Right renal cortex interstitium (tissue), 3 donors: Measurements from ENCODE around the gene GRIPAP1. TPM values are rescaled to one million over a fixed set of nuclear protein-coding genes. Genes with fewer than 3 reads are reported as not detected.

Experiments used
- DNase-seq, 3 donors: peaks; one replicate each; pipeline ENCODE4 v3.0.0-alpha.2; 2013; ENCODE audit warnings: low read depth in 3 of 3, low spot score in 2 of 3
- polyA plus RNA-seq, 3 donors: library from polyadenylated mRNA; unstranded; fragments of 120-200 nt; gene quantifications; one replicate each; pipeline ENCODE4 v1.2.1, GENCODE V29; 2013; ENCODE audit not compliant: insufficient read length in 3 of 3

GRIPAP1 gene
- polyA plus RNA-seq, 3 donors: 40.6 to 50.6 (median 45.8) TPM

GRCh38 chrX:48927736-48928382, 74.2 kb downstream of the GRIPAP1 start:
- DNase-seq: no peak

- no peak for DNase-seq
Measured at GRCh38 chrX:48927123-48927522, 74.9 kb downstream of the GRIPAP1 start.

- DNase-seq: no peak
Measured at GRCh38 chrX:48924270-48924669, 77.8 kb downstream of the GRIPAP1 start.

- no peak for DNase-seq
Measured at GRCh38 chrX:48923771-48924170, 78.3 kb downstream of the GRIPAP1 start.

Other genes with a start within 250 kb of the GRIPAP1 start
- 1 to 10 TPM; 1.1 to 2.8 (median 1.5) TPM for gene GLOD5, start 240.5 kb downstream of the GRIPAP1 start, polyA plus RNA-seq
- under 1 TPM; 0.40 to 0.74 (median 0.74) TPM for gene GATA1, start 215.7 kb downstream of the GRIPAP1 start, polyA plus RNA-seq
- 100 to 1,000 TPM; 140 to 164 (median 141) TPM for gene HDAC6, start 200.2 kb downstream of the GRIPAP1 start, polyA plus RNA-seq
- under 1 TPM in 1 of 3 donors, not detected in 2; 0.12 TPM for gene ERAS, start 175.8 kb downstream of the GRIPAP1 start, polyA plus RNA-seq
- gene PCSK1N, start 166.7 kb downstream of the GRIPAP1 start, polyA plus RNA-seq: 10 to 100 TPM in 1 of 3 donors, 1 to 10 TPM in 2; 5.1 to 10.4 (median 6.8) TPM
- 10 to 100 TPM; 33.2 to 43.0 (median 34.5) TPM for gene TIMM17B, start 104.5 kb downstream of the GRIPAP1 start, polyA plus RNA-seq
- gene PQBP1, start 104.3 kb downstream of the GRIPAP1 start, polyA plus RNA-seq: 10 to 100 TPM; 75.1 to 78.8 (median 75.8) TPM
- gene SLC35A2, start 90.6 kb downstream of the GRIPAP1 start, polyA plus RNA-seq: 10 to 100 TPM; 31.8 to 32.8 (median 32.4) TPM
- 1 to 10 TPM; 5.6 to 6.7 (median 6.2) TPM for gene PIM2, start 83.2 kb downstream of the GRIPAP1 start, polyA plus RNA-seq
- gene OTUD5, start 44.7 kb downstream of the GRIPAP1 start, polyA plus RNA-seq: 10 to 100 TPM; 64.4 to 66.9 (median 65.9) TPM
- 1 to 10 TPM; 2.1 to 2.2 (median 2.1) TPM for gene KCND1, start 30.4 kb downstream of the GRIPAP1 start, polyA plus RNA-seq
- gene TFE3, start 41.1 kb upstream of the GRIPAP1 start, polyA plus RNA-seq: 10 to 100 TPM; 24.9 to 27.9 (median 25.2) TPM
- gene CCDC120, start 56.7 kb upstream of the GRIPAP1 start, polyA plus RNA-seq: 1 to 10 TPM; 7.6 to 8.9 (median 8.7) TPM
- gene PRAF2, start 71.7 kb upstream of the GRIPAP1 start, polyA plus RNA-seq: 10 to 100 TPM; 32.2 to 35.3 (median 32.3) TPM
- 10 to 100 TPM; 58.9 to 60.2 (median 59.4) TPM for gene WDR45, start 77.6 kb upstream of the GRIPAP1 start, polyA plus RNA-seq
- 10 to 100 TPM; 21.8 to 25.8 (median 24.2) TPM for gene GPKOW, start 121.5 kb upstream of the GRIPAP1 start, polyA plus RNA-seq
- 1 to 10 TPM; 2.7 to 5.3 (median 3.6) TPM for gene MAGIX, start 160.5 kb upstream of the GRIPAP1 start, polyA plus RNA-seq
- gene PLP2, start 169.6 kb upstream of the GRIPAP1 start, polyA plus RNA-seq: 10 to 100 TPM; 29.7 to 40.3 (median 37.7) TPM
- 1 to 10 TPM; 3.2 to 4.6 (median 3.8) TPM for gene PRICKLE3, start 184.1 kb upstream of the GRIPAP1 start, polyA plus RNA-seq
- gene SYP, start 197.9 kb upstream of the GRIPAP1 start, polyA plus RNA-seq: 1 to 10 TPM; 1.7 to 2.6 (median 2.5) TPM
- under 1 TPM; 0.15 to 0.29 (median 0.17) TPM for gene CACNA1F, start 231.1 kb upstream of the GRIPAP1 start, polyA plus RNA-seq
- 10 to 100 TPM; 15.2 to 18.1 (median 15.2) TPM for gene CCDC22, start 233.2 kb upstream of the GRIPAP1 start, polyA plus RNA-seq